ENCODE data around the gene OSBP2.
A peak's percentile ranks its signal among the peaks of the same experiment; 100 is the strongest.

Gene OSBP2

GRCh38 chr22:30864441-30865420, 170.1 kb downstream of the OSBP2 start:
- TF ChIP-seq CTCF (IDR thresholded peaks at IDR 0.05; ENCODE audit: poor library complexity, severe bottlenecking): no peak
- Histone ChIP-seq H3K4me1 (ENCODE audit: insufficient read depth, poor library complexity, severe bottlenecking) (no peaks in the 10 kb centered on the region), H3K27ac (ENCODE audit: poor library complexity, severe bottlenecking) (no peak overlapping the region), H3K27me3 (ENCODE audit: insufficient read depth, poor library complexity, severe bottlenecking) (no peaks in the 10 kb centered on the region), H3K4me3 (ENCODE audit: severe bottlenecking) (no peak overlapping the region), H3K9me3 (ENCODE audit: severe bottlenecking) (no peaks in the 10 kb centered on the region), H3K36me3 (ENCODE audit: low read depth) (peaks cover 13% of the 10 kb centered on the region; the same call in 1 of the 2 replicates)
- no peak for ATAC-seq (ENCODE audit: low read depth)
- no peak for DNase-seq (ENCODE audit: low spot score)

- ATAC-seq (ENCODE audit: low read depth): no peak
- H3K9me3 ChIP-seq (ENCODE audit: severe bottlenecking): no peaks in the 10 kb centered on the region
- peak; percentile 20 for DNase-seq (ENCODE audit: low spot score)
These were observed 171.0 kb downstream of the OSBP2 start for GRCh38 chr22:30865656-30866055.

GRCh38 chr22:30866216-30866615, 171.5 kb downstream of the OSBP2 start:
- no peak overlapping the region for H3K27ac ChIP-seq (ENCODE audit: poor library complexity, severe bottlenecking)
- peaks cover 21% of the 10 kb centered on the region for H3K36me3 ChIP-seq (ENCODE audit: low read depth)
- TF ChIP-seq CTCF (IDR thresholded peaks at IDR 0.05; ENCODE audit: poor library complexity, severe bottlenecking): no peak
- H3K9me3 ChIP-seq (ENCODE audit: severe bottlenecking): no peaks in the 10 kb centered on the region
- DNase-seq (ENCODE audit: low spot score): peak; percentile 19
- no peak for ATAC-seq (ENCODE audit: low read depth)
- no peaks in the 10 kb centered on the region for H3K27me3 ChIP-seq (ENCODE audit: insufficient read depth, poor library complexity, severe bottlenecking)
- no peak overlapping the region for H3K4me3 ChIP-seq (ENCODE audit: severe bottlenecking)
- H3K4me1 ChIP-seq (ENCODE audit: insufficient read depth, poor library complexity, severe bottlenecking): no peaks in the 10 kb centered on the region

More at GRCh38 chr22:30865656-30866055, 171.0 kb downstream of the OSBP2 start:
- no peak for TF ChIP-seq CTCF (IDR thresholded peaks at IDR 0.05; ENCODE audit: poor library complexity, severe bottlenecking)
- H3K27ac ChIP-seq (ENCODE audit: poor library complexity, severe bottlenecking): no peak overlapping the region
- no peaks in the 10 kb centered on the region for H3K4me1 ChIP-seq (ENCODE audit: insufficient read depth, poor library complexity, severe bottlenecking)
- no peaks in the 10 kb centered on the region for H3K27me3 ChIP-seq (ENCODE audit: insufficient read depth, poor library complexity, severe bottlenecking)
- no peak overlapping the region for H3K4me3 ChIP-seq (ENCODE audit: severe bottlenecking)
- H3K36me3 ChIP-seq (ENCODE audit: low read depth): peaks cover 17% of the 10 kb centered on the region

- no peaks in the 10 kb centered on the region for H3K4me1 ChIP-seq (ENCODE audit: insufficient read depth, poor library complexity, severe bottlenecking)
- peaks cover 22% of the 10 kb centered on the region for H3K36me3 ChIP-seq (ENCODE audit: low read depth)
- H3K27ac ChIP-seq (ENCODE audit: poor library complexity, severe bottlenecking): no peak overlapping the region
- peak; percentile 45 for DNase-seq (ENCODE audit: low spot score)
- no peaks in the 10 kb centered on the region for H3K9me3 ChIP-seq (ENCODE audit: severe bottlenecking)
- no peak overlapping the region for H3K4me3 ChIP-seq (ENCODE audit: severe bottlenecking)
- 0 out of 3 replicates have a peak, but pooled peaks have one; percentile 18 for ATAC-seq (ENCODE audit: low read depth)
- no peaks in the 10 kb centered on the region for H3K27me3 ChIP-seq (ENCODE audit: insufficient read depth, poor library complexity, severe bottlenecking)
- TF ChIP-seq CTCF (IDR thresholded peaks at IDR 0.05; ENCODE audit: poor library complexity, severe bottlenecking): no peak
These were observed 172.2 kb downstream of the OSBP2 start for GRCh38 chr22:30866811-30867271.
